Small intestine (tissue), 16 donors: ENCODE measurements around the gene EXOSC1. TPM values are rescaled to one million over a fixed set of nuclear protein-coding genes. Genes with fewer than 3 reads are reported as not detected.

Experiments used
- DNase-seq, 2 donors: peaks; one replicate each; pipeline versions ENCODE4 v3.0.0 to v3.0.0-alpha.2; 2013
- FAIRE-seq: peaks from 2 replicates; lab custom pipeline; 2012; peaks lifted over from hg19 to GRCh38; lab: Jason Lieb, UNC
- H3K27ac ChIP-seq, 3 donors: one replicate each; pipeline ENCODE4 v1.5.1; 2013; ENCODE audit warnings: low read length in 2 of 3, mild to moderate bottlenecking in 2 of 3, control low read depth in 1 of 3, inconsistent platforms in 1 of 3, low read depth in 1 of 3, moderate library complexity in 1 of 3
- H3K27me3 ChIP-seq, 3 donors: one replicate each; pipeline ENCODE4 v1.6.1; 2013; ENCODE audit warnings: low read length in 3 of 3, inconsistent platforms in 1 of 3; ENCODE audit not compliant: control insufficient read depth in 3 of 3, insufficient read depth in 3 of 3
- H3K36me3 ChIP-seq, 3 donors: one replicate each; pipeline ENCODE4 v1.6.1; 2013; ENCODE audit warnings: low read length in 3 of 3, inconsistent platforms in 1 of 3, low read depth in 1 of 3, mild to moderate bottlenecking in 1 of 3, moderate library complexity in 1 of 3; ENCODE audit not compliant: control insufficient read depth in 3 of 3, insufficient read depth in 2 of 3
- H3K4me1 ChIP-seq, 3 donors: one replicate each; pipeline ENCODE4 v1.6.1; 2013; ENCODE audit warnings: low read length in 2 of 3, inconsistent platforms in 1 of 3, low read depth in 1 of 3, mild to moderate bottlenecking in 1 of 3, moderate library complexity in 1 of 3; ENCODE audit not compliant: control insufficient read depth in 3 of 3, insufficient read depth in 2 of 3
- H3K4me3 ChIP-seq, 3 donors: one replicate each; pipeline ENCODE4 v1.5.1; 2013; ENCODE audit warnings: low read length in 3 of 3, control low read depth in 1 of 3, inconsistent platforms in 1 of 3, low read depth in 1 of 3, mild to moderate bottlenecking in 1 of 3, moderate library complexity in 1 of 3
- H3K9me3 ChIP-seq, 2 donors: one replicate each; pipeline ENCODE4 v1.6.1; 2013; ENCODE audit warnings: low read depth in 1 of 2, low read length in 1 of 2; ENCODE audit not compliant: control insufficient read depth in 2 of 2, insufficient read depth in 1 of 2
- WGBS, 3 donors: extraction: QIAGEN DNeasy Blood & Tissue Kit; methylation state at CpG; one replicate each; pipeline ENCODE4 v1.1.7; 2013; 5-methylcytosine and 5-hydroxymethylcytosine counted together
- long read RNA-seq, 10 donors: transcript quantifications; one replicate each; lab custom pipeline, GENCODE V29; 2026
- polyA plus RNA-seq, 4 donors: library from polyadenylated mRNA; stranded (reverse) in 3 of 4; unstranded in 1 of 4; fragments of 200-250 nt in 3 of 4; fragments of 120-200 nt in 1 of 4; gene quantifications; one replicate each; pipeline versions ENCODE4 v1.2.1 to v1.2.3, GENCODE V29; 2013
- donor health status: healthy with polysubstance abuse.
- donor health status: control.
- donor health status: control.
- donor health status: Bipolar disorder and iron deficiency.
- donor health status: healthy.

EXOSC1 gene, protein sequence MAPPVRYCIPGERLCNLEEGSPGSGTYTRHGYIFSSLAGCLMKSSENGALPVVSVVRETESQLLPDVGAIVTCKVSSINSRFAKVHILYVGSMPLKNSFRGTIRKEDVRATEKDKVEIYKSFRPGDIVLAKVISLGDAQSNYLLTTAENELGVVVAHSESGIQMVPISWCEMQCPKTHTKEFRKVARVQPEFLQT
- 10 to 100 TPM; 33.8 to 47.1 (median 37.9) TPM for polyA plus RNA-seq
- long read RNA-seq, donor 1, transcript EXOSC1-204 (8 exons, 923 nt): major isoform, 24 of 38 reads
- long read RNA-seq, donor 1, partial matches to known transcripts: 7 of 38 reads
- long read RNA-seq, donor 1, other reads (novel, unspliced or antisense): 0 of 38 reads
- long read RNA-seq, donor 2, transcript EXOSC1-204 (8 exons, 923 nt): major isoform, 5 of 7 reads
- long read RNA-seq, donor 2, partial matches to known transcripts: 0 of 7 reads
- long read RNA-seq, donor 2, other reads (novel, unspliced or antisense): 0 of 7 reads
- long read RNA-seq, donor 3, transcript EXOSC1-204 (8 exons, 923 nt): major isoform, 5 of 7 reads
- long read RNA-seq, donor 3, partial matches to known transcripts: 0 of 7 reads
- long read RNA-seq, donor 3, other reads (novel, unspliced or antisense): 0 of 7 reads
- long read RNA-seq, donor 4: 0 reads
- long read RNA-seq, donor 5, partial matches to known transcripts: 0 of 3 reads
- long read RNA-seq, donor 5, other reads (novel, unspliced or antisense): 0 of 3 reads
- long read RNA-seq, donor 6, transcript EXOSC1-204 (8 exons, 923 nt): major isoform, 10 of 16 reads
- long read RNA-seq, donor 6, partial matches to known transcripts: 5 of 16 reads
- long read RNA-seq, donor 6, other reads (novel, unspliced or antisense): 0 of 16 reads
- long read RNA-seq, donor 7: 0 reads
- long read RNA-seq, donor 8, partial matches to known transcripts: 0 of 3 reads
- long read RNA-seq, donor 8, other reads (novel, unspliced or antisense): 0 of 3 reads
- long read RNA-seq, donor 9, partial matches to known transcripts: 0 of 1 reads
- long read RNA-seq, donor 9, other reads (novel, unspliced or antisense): 0 of 1 reads
- long read RNA-seq, donor 10, transcript EXOSC1-204 (8 exons, 923 nt): major isoform, 12 of 17 reads
- long read RNA-seq, donor 10, partial matches to known transcripts: 0 of 17 reads
- long read RNA-seq, donor 10, other reads (novel, unspliced or antisense): 0 of 17 reads

DNA sequence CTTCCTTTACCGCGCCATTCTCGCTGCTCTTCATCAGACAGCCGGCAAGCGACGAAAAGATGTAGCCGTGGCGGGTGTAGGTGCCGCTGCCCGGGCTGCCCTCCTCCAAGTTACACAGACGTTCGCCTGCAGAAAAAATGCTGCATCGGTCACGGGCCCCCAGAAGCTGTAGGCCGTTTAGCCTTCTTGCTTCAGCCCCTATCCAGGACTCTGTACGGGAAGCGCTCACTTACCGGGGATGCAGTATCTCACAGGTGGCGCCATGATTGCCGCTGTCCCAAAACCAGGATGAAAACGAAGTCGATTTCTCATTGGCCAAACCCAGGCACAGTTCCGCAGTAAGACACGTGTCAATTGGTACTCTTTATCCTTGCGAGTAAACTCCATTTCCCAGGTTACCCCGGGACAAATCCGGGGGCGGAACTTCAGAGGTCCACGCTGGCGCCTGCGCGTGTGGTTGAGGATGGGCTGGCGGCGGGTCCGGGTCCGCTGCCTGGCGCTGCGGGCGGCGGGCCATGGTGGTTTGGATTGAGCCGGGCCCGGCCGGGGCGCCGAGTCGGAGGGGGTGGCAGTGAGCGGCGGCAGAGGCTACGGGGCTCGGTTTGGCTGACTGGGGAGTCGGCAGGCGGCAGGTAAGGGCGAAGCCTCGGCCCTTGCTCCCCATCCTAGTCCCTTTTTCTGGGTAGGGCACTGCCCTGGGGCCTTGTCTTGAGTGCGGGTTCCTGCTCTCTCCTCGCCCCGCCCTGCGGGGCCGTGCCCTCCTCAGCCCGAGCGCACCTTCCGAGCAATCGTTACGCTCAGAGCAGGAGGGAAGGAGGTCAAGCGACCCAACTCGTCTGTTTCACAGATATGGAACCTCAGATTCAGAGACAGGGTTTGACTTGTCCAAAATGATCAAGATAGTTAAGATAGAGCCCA, at the start of gene EXOSC1, which contains the start of gene ZDHHC16:
TSS of gene EXOSC1 (minus strand) at position 285 of the 918 bp plus-strand sequence. CDS start at position 264, 21 bp downstream.
TSS of gene ZDHHC16 (plus strand) at position 454 of the 918 bp plus-strand sequence. CDS start 5,501 bp downstream, outside the sequence.
- peaks cover 2 to 15% (median 9%) of the 10 kb centered on the region in 3 donors for H3K4me1 ChIP-seq
- 0% methylated on average over 57 to 66 of the region's 66 CpGs for WGBS, 3 donors
- H3K27me3 ChIP-seq: no peaks in the 10 kb centered on the region
- H3K36me3 ChIP-seq: peaks cover 2 to 14% (median 6%) of the 10 kb centered on the region in 3 donors
- FAIRE-seq: no peak
- DNase-seq: peak; percentile 96 to 98
- H3K4me3 ChIP-seq: peak within 1 kb of the TSS; percentile 66 to 90 (median 86)
- H3K27ac ChIP-seq: peak within 1 kb of the TSS; percentile 27 to 68 (median 67)
- no peaks in the 10 kb centered on the region for H3K9me3 ChIP-seq

DNA sequence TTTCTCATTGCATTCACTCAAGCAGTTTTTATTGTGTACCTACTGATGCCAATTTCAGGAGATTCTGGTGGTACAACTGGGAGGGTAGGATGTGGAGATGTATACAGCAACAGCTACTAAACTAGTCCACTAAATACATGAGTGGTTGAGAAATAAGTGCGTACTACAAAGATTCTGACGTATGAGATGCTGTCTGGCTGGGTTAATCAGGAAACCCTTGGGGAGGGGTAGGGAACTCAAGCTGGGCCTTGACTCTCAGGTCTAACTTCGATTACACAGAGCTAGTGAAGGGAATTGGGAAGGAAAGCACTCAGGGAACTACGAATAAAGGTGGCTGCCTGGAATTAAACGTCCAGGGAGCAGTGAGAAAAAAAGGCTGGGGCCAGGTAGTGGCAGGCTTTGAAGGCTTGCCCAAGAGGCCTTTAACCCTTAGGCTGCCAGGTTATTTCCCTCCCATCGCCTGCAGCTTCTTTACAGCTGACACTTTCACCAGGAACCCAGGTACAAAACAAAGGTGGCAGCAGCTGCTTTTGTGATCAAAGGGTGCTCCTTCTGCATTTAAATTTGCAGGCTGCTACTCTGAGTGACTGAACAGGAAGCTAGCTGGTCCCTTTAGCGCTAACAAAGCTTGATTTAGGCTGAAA, 49.2 kb upstream of the EXOSC1 start:
- Histone ChIP-seq H3K9me3 (no peaks in the 10 kb centered on the region), H3K36me3 (peaks cover 0 to 9% (median 3%) of the 10 kb centered on the region in 3 donors), H3K4me3 (peak overlapping the region in 1 of 3 donors; percentile 4), H3K27me3 (peaks cover 0 to 9% (median 0%) of the 10 kb centered on the region in 3 donors), H3K27ac (no peak overlapping the region), H3K4me1 (peaks cover 0 to 27% (median 8%) of the 10 kb centered on the region in 3 donors)
- FAIRE-seq: no peak
- 20 to 38% (median 35%) methylated on average over 7 of the region's 7 CpGs for WGBS, 3 donors
- DNase-seq: peak; percentile 6 to 31

DNA sequence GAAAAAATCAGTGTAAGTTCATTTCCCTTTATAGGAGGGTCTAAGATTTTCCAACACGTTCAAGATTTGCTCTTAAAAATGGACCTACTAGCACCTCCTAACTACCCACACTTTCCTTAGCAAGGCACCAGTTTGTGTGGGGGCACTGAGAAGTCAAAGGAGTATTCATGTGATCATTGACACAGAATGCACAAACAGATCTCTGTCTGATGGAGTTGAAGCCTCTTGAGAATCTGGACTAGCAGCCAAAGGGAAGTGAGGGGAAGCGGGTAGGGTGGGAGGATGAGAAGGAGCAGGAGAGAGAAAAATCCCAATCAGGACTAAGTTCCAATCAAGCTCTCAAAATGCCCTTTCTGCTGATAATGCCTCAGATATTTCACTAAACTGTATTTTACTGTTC, 48.3 kb upstream of the EXOSC1 start:
- H3K4me1 ChIP-seq: peaks cover 0 to 22% (median 8%) of the 10 kb centered on the region in 3 donors
- DNase-seq: no peak
- H3K36me3 ChIP-seq: peaks cover 0 to 9% (median 3%) of the 10 kb centered on the region in 3 donors
- 35 to 55% (median 44%) methylated on average over 2 of the region's 2 CpGs for WGBS, 3 donors
- H3K27ac ChIP-seq: no peak overlapping the region
- H3K27me3 ChIP-seq: peaks cover 0 to 2% (median 0%) of the 10 kb centered on the region in 3 donors
- no peak for FAIRE-seq
- no peaks in the 10 kb centered on the region for H3K9me3 ChIP-seq
- no peak overlapping the region for H3K4me3 ChIP-seq

DNA sequence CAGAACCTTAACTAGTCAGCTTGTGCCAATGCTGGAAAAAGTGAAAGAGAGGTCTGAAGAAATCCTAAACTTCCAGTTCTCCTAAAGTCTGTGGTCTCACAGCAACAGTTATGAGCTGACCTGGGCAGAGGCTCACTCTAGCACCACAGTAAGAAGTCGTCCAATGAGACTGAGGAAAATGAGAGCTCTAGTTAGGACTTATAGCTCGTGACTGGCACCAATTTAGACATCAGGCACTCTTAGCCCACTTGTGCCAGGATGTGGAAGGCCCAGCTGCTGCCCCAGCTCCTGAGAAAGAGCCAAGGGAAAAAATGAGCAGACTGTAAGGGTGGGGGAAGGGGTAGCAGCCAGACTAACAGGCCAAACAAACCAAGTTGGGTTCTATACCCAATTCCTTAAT, 44.8 kb upstream of the EXOSC1 start:
- peaks cover 0 to 10% (median 6%) of the 10 kb centered on the region in 3 donors for H3K4me1 ChIP-seq
- no peak for FAIRE-seq
- WGBS, 3 donors: 75 to 83% (median 79%) methylated on average over 2 of the region's 2 CpGs

DNA sequence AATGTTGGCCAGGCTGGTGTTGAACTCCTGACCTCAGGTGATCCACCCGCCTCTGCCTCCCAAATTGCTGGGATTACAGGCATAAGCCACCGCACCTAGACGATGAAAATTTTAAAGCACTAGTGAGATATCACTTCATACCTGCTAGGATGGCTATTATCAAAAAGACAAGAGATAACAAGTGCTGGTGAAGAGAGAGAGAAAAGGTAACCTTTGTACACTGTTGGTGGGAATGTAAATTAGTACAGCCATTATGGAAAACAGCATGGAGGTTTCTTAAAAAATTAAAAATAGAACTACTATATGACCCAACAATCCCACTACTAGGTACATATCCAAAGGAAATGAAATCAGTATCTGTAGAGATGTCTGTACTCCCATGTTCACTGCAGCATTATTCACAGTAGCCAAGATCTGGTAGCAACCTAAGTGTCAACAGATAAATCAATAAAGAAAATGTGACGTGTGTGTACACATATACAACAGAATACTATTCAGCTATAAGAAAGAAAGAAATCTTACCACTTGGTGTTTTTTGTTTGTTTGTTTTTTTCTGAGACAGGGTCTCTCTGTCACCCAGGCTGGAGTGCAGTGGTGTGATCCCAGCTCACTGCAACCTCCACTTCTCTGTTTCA, 40.0 kb upstream of the EXOSC1 start:
- Histone ChIP-seq H3K36me3 (peaks cover 0 to 27% (median 8%) of the 10 kb centered on the region in 3 donors), H3K27ac (no peak overlapping the region), H3K27me3 (no peaks in the 10 kb centered on the region), H3K4me1 (no peaks in the 10 kb centered on the region), H3K9me3 (no peaks in the 10 kb centered on the region), H3K4me3 (no peak overlapping the region)
- no peak for DNase-seq
- FAIRE-seq: no peak
- WGBS, 3 donors: 60 to 84% (median 78%) methylated on average over 4 of the region's 4 CpGs

More for the DNA sequence above, 44.8 kb upstream of the EXOSC1 start:
- Histone ChIP-seq H3K27me3 (no peaks in the 10 kb centered on the region), H3K9me3 (no peaks in the 10 kb centered on the region), H3K36me3 (peaks cover 0 to 11% (median 3%) of the 10 kb centered on the region in 3 donors), H3K27ac (no peak overlapping the region), H3K4me3 (no peak overlapping the region)
- no peak for DNase-seq

DNA sequence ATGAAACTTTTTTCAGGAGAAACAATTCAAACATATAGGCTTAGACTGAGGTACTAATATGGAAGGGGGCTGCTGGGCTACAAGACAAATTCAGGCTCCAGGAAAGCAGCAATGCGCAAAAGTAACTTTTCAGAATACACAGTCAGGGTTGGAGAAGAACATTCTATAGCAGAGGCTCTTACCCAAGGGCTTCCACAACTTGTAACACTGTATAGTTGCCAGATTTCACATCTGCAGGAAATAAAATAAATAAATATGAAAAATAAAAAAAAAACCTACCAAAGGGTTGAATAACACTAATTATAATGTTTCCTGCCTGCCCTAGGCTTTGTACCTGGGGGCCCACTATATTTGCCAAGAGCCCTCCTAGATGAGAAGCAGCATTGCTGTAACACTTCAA, 38.1 kb upstream of the EXOSC1 start:
- no peak overlapping the region for H3K4me3 ChIP-seq
- peaks cover 4 to 39% (median 14%) of the 10 kb centered on the region in 3 donors for H3K36me3 ChIP-seq
- H3K9me3 ChIP-seq: no peaks in the 10 kb centered on the region
- H3K27ac ChIP-seq: no peak overlapping the region
- 88 to 100% (median 94%) methylated on average over 1 of the region's 1 CpG for WGBS, 3 donors
- H3K27me3 ChIP-seq: no peaks in the 10 kb centered on the region
- DNase-seq (no peak), FAIRE-seq (no peak)
- H3K4me1 ChIP-seq: no peaks in the 10 kb centered on the region
